GM12801 (cell line): ENCODE measurements around the gene TRPM4.

Source experiments
- TF ChIP-seq, protein P1 (sequence below): IDR thresholded peaks from one replicate; pipeline ENCODE4 v1.5.1; 2011; ENCODE audit warnings: control low read depth; ENCODE audit not compliant: insufficient read length; ENCODE audit errors: extremely low read depth

The TRPM4 gene

GRCh38 chr19:49157445-49158224, at the start of gene TRPM4:
TSS of gene TRPM4 (plus strand) at chr19:49157792. CDS start at chr19:49157867, 75 bp downstream.
- TF ChIP-seq, protein P1, sequence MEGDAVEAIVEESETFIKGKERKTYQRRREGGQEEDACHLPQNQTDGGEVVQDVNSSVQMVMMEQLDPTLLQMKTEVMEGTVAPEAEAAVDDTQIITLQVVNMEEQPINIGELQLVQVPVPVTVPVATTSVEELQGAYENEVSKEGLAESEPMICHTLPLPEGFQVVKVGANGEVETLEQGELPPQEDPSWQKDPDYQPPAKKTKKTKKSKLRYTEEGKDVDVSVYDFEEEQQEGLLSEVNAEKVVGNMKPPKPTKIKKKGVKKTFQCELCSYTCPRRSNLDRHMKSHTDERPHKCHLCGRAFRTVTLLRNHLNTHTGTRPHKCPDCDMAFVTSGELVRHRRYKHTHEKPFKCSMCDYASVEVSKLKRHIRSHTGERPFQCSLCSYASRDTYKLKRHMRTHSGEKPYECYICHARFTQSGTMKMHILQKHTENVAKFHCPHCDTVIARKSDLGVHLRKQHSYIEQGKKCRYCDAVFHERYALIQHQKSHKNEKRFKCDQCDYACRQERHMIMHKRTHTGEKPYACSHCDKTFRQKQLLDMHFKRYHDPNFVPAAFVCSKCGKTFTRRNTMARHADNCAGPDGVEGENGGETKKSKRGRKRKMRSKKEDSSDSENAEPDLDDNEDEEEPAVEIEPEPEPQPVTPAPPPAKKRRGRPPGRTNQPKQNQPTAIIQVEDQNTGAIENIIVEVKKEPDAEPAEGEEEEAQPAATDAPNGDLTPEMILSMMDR, result no peak

DNA sequence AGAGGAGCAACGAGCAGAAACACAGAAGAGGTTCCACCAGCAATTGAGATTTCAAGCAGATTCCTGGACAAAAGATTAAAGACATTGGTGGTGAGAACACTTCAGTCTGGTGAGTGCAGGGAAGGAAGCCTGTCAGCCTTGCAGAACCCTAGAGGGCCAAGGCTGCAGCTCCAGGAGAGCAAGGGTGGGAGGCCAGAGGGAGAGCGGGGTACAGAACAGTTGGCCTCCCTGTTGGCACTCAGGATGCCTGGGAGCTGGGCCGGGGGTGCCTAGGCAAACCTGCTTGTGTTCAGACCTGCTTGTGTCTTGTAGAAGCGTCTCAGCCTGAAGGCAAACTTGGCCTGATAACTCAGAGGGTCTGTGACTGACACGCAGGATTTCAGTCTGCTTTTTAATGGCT, 48.5 kb upstream of the TRPM4 start:
- TF ChIP-seq, protein P1, result no peak

DNA sequence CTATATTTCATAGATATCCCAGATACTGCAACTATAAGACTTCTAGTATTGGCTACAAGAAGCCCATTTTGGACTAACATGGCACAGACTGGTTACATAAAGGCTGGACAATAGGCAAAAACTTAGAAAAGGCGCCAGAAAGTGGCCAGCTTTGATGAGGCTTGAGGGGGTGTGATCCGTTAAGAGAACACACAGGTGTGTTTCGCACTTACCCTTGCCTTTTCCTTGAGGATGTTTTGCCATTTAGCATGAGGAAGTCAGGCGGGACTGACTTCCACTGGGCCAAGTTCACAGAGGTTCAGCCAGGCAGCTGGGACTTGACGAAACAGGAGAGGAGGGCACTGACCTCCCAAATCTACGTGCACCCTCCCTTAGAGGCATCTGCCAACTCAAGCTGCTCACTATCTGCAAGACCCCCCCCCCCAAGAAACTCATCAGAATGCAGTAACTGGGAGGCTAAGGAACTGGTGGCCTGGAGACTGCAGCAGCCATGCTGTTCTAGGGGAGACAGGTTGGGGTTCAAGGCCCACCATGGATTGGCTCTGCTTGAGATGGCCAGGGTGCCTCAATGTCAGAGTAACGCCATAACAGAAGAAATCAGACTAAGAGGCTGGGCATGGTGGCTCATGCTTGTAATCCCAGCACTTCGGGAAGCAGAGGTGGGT, 47.9 kb upstream of the TRPM4 start:
- TF ChIP-seq, protein P1, result no peak

DNA sequence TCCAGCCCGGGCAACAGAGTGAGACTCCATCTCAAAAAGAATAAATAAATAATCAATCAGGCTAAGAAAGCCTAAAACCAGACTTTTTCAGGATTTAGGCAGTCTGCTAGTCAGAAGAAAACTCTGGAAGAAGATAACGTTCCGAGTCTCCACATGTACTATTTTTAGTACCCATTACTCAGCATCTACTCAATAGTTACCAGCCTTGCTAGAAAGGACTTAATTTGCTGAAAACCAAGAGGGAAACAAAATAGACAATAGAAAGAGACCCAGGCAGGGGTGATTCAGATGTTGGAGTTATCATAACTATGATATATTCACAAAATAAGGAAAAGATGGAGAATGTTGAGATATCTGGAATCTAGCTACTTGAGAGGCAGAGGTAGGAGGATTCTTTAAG, 47.0 kb upstream of the TRPM4 start:
- TF ChIP-seq, protein P1, result no peak

- TF ChIP-seq, protein P1, result no peak
Observed at GRCh38 chr19:49111218-49111998, 46.2 kb upstream of the TRPM4 start.

- TF ChIP-seq, protein P1, result no peak
Observed at GRCh38 chr19:49113762-49114629, 43.6 kb upstream of the TRPM4 start, which contains the start of gene LIN7B. TSS of gene LIN7B (plus strand) at chr19:49114370. CDS start at chr19:49114405, 35 bp downstream.
